Measurements from ENCODE around the gene EN1.

Gene EN1

DNA sequence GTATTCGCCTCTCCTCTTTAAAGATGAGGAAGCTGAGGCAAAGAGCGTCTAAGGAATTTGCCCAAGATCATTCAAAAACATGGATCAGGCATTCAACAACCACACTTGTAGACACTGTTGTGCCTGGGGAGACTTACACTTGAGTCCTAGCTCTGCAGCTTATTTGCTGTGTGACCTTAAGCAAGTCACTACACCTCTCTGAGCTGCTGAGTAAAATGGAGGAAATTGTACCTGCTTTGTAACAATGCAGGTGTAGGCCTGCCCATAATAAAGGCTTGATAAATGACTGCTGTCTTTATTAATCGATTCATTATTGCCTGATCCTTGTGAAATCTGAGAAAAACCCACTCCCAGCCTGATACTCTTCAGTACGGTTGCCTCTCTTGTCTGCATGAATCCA is 30.8 kb downstream of the EN1 start:
- no peak for DNase-seq

DNA sequence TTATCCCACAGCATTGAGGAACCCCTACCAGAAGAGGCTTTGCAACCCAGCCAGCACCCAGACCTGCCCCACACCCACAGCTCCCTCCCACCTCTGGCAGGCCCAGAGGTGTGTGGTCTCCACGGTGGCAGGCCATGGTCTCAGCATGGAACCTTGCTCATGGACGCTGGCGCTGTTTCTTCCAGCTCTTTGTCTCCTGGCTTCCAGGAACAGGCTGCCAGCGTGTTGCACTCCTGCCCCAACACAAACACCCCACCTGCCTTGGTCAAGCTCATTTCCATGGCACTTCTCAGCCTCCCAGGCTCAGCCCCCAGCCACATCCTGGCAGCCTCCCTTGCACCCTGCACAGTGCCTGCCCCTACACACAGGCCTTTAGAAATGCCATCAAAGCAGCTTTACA is 31.7 kb downstream of the EN1 start:
- no peak for DNase-seq

DNA sequence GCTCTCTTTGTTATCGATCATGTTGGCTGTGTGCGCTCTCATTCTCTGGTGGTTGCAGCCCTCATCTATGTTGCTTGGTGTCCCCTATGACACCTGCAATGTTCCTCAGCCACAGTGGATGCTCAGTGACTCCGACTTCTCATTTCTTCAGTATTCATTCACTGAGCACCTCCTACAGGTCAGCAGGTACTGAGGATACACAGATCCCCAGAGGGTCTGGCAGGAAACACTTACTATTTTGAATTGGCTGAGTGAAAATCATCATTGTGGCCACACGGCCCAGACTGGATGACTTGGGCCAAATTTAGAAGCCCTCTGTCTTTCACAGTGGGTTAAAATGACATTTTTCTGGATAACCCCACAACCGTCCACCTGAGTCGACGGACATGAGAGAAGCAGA is 32.1 kb downstream of the EN1 start:
- DNase-seq = no peak

DNA sequence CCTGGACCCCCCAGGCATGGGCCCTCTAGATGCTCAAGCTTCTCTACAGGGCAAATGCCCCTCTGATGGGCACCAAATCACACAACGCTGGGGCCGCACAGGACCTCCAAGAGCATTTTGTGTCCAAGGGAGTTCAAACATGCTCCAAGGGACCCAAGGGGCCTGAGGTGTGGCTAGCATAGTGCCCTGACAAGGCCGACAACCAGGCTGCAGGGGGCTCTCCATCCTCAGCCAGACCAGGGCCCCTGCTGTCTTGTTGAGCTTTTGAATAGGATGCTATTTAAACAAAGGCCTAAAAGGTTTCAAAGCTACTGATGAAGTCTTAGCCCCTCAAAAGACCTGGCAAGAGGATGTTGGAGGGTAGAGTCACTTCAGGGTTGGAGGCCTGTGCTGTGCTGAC is 33.1 kb downstream of the EN1 start:
- DNase-seq = no peak

DNA sequence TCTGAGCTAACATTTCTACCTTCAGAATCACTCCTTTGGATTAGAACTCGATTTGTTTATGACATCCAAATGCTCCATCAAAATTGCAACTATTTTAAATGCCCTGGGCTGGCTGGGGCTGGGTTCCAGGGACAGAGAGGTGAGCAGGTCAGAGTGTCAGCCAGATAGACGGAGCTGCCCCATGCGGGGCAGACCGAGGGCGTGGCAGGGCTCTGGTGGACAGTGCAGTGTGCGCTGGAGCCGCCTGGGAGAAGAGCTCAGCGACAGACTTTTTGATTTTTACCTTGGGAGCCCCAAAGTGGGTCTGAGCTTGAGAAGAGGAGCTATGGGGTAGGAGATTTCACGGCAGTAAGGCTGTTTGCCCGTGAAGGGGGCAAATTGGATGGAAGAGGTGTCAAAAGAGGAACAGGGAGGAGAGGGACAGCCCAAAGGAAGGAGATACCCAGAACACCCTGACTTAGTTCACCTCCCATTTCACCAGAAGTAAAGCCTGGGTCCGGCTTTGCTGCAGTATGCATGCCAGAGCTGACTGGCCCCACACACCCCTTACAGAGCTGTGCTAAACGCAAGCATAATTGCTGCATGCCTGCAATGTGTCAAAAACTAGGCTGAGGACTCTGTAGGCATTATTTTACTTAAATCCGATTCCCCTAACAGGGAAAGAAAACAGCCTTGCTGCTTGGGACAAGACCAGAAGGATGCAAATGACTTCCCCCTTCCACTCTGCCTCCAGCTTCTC is 33.7 kb downstream of the EN1 start:
- DNase-seq = no peak

DNA sequence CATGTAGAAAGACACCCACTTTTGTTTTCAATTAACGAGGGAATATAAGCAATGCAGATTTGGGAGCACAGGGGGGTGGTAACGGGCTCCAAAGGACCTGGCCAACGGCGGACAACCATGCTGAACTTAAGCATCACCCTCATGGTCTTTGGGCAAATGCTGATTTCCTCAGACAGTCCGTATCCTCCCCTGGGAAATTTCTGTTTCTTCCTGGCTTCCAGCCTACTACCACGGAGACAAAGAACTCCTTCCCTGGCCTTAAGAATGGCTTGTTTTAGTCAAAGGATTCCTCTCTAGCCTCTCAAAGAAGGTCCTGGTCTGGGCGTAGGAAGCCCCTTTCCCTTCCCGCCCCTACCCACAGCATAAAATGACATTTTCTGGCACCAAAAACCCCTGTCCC is 34.3 kb downstream of the EN1 start:
- no peak for DNase-seq

DNA sequence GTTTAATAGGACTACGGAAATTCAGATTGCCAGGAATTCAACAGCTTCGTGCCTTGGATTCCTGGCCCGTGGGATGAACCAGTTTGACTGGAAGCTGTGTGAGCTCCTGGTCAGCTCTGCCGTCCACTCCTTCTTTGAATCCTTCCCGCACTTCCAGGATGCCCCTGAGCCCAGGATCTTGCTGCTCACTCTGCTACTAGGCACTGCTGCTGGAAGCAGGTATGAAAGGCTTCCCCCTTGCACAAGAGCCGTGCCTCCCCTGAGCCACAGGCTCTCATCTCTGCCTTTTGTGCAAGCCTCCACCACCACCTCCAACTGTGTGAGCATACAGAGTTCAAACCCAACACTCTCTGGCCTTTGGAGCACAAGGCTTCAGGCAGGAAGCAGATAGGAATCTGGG is 34.9 kb downstream of the EN1 start:
- no peak for DNase-seq

DNA sequence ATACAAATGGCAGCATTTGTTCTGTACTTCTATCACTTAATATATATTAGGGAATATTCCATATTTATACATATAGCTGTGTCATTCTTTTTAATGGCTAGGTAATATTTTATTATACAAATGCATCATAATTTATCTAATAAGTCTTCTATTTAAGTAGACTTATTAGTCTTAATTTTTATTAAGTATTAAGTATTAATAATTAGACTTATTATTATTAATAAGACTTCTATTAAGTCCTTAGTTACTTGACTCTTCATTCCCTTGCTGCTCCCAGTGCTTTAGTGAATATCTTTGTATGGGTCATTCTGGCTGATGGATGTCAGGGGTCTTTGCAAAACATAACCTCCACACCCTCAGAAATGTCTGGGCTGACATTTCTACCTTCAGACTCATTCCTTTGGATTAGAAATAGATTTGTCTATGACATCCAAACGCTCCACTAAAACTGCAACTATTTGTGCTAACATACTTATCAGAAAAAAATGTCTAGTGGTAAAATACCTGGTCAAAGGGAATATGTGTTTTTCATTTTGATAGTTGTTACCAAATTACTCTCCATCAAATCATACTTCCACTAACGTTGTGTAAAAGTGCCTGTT is 35.8 kb downstream of the EN1 start:
- DNase-seq = no peak

DNA sequence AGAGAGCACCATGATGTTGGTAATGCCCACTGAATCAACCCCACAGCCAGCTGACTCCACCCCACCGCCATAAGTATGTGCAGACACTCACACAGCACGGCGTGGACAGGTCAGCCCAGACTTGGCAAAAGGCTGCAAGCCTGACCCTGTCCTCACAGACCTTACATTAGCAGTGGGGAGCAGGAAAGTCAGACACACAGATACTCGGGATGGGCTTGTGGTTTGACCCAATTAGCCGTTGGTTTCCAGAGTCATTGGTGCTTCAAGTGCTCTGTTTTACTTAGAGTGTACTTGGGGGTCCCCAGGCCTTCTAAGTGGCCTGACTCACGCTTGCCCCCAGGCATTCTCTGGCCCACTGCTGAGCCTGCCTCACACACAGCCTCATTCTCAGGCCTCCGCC is 36.7 kb downstream of the EN1 start:
- DNase-seq = no peak

DNA sequence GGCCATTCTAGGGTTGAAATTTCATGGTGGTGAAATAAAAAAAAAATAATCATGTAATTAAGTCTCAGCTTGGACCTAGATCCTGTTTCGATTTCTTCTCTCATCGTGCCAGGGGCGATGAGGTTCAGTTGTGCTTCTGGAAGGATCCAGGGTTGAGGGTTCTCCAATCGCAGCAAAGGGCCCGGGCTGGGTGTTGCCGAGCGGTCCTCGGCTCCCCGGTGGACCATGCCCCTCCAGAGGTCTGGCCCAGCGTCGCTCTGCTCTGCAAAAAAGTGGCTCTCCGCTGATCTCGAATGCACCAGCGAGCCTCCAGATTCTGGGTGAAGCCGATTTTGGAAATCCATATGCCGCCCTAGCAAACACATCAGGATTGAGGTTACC is 39.0 kb downstream of the EN1 start:
- no peak for DNase-seq

DNA sequence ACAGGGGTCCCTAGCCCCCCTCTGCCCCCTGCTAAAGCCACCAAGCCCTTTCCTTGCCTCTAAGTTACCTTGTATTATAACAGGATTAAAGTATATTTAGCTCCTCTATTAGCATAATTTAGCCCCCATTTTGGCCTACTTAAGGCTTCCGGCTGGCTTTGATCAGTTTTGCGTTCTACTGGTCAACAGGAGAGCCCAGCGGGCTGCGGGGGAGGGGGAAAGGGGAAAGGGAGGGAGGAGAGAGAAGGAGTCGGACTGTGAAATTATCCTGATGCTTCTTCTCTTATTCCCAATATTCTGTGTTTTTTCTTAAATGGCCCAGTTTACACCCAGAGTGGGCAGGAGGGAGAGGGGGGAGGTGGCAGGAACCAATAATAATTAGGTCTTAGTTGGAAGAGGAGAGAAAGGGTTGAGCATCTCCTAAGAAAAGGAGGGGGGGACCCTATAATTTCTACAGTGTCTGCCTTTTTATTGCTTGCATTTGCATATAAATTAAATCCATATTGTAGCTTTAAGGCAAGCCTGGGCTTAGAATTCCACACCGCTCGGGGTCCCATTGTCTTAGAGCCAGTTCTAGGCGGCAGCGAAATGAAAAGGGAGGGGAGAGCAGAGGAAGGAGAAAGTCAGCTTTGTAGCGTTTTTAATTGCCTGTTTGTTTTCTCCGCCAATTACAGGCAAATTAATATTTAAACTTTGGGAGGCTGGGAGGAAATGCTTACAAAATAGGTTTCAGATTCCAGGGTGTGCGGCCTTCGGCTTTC is 39.6 kb downstream of the EN1 start:
- no peak for DNase-seq

DNA sequence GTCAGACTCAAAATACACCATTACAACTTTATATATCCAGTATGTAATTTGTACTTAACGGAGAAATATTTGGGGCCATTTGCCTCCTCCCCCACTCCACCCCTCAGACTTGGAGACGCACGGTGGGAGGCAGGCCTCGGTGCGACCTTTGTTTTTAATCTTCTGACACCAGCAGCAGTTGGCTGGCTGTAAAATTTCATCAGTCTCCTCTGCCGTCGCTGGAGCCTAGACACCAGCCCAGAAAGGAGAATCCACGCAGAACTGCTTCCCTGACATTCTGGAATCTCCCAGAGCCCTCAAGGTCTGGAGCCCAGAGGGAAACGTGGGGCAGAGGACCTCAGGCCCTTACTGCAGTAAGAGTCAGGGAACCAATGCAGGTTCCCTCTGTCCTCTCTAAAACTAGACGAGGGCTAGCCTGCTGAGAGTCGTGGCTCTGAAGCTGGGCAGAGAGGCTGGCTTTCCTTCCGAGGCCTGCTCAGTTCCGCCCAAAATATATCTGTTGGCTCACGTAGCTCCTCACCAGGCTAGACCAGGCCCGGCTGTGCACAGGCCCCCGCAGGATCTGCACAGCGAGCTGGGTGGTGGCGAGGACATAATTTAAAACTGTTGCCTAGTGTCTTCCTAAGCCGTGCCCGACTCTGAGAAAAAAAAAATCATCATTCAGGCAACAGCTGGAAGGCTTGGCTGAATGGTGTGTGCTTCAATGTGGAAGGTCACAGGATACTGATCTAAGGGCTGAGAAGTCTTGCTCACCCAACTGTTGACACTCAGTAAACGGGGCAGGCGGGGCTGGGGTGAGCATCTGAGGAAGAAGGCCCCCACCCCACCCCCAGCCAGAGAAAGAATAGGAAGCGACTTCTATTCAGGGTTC is 40.4 kb downstream of the EN1 start:
- DNase-seq = no peak

DNA sequence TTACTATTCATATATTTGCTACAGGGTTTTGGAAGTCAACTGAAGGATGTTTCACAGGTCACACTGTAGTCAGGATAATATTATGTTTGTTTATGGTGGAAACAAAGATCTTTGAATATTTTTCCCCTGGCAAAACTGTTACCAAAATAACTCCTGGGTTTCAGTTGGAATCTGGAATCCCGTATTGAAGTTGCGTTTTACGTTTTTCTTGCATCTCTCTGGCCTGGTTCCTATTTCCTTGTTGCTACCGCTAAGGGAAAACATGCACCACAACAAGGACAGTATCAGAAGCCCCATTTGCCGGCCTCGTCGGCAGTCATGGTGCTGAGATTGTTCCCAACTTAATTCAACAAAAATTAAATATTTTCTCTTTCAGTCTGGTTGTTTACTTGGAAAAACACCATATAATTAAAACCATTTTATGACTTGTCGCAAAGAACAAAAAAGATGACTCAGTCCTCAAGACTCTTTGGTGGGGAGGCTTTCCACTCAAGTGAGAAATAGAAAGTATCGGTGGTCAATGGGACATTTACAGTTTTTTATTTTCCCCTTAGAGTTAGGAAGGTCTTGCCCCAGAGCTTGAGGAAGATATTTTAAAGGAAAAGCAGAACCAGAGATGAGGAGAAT is 42.3 kb downstream of the EN1 start:
- DNase-seq = no peak

DNA sequence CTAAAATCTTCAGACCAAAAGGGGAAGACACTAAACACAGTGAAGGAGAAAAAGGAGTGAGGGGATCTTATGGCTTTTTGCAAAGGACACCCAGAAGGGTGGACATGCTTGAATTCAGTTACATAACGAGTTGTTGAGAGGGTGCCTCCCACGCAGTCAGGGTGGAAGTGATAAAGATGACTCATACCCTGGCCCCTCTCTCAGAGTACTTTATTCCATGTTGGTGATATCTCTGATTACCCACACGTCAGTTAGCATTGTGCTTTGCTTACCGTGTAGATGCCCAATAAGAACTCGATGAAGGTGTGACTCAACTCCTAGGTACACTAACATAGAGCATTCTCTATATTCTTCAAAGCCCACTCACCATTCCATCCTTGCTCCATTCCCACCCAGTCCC is 44.4 kb downstream of the EN1 start:
- no peak for DNase-seq

DNA sequence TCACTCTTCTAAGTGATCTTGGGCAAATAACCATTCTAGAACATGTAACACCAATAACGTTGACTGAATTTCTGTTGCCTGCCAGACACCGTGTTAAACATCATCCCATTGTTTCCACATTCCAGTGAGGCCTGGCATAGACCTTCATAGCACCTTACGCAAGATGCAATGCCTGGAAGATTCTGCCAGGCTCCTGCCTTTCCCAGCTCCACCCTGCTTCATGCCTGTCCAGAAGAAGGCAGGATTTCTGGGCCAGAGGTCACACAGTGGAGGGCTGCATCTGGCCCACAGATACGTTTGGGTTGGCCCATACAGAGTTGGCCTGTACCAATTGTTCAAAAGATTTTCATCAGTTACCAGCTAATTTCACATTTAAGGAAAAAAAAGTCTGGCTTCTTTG is 46.3 kb downstream of the EN1 start:
- DNase-seq = no peak

DNA sequence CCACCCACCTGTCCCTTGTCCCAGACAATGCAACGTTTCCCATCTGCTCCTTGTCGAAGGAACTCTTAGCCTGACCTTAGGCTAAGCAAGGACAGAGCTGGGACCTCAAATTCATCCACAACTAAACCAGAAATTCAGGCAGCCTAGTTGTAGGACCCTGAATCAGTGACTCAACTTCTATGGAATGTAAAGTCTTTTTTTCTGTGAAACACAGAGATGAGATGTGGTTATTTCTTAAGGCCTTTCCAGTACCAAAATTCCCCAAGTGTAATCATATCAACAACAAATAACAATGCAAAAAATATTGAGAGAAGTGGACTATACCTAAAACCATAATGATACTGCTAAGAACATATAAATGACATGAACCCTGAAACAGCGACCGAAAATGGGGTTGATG is 46.7 kb downstream of the EN1 start:
- DNase-seq = no peak

DNA sequence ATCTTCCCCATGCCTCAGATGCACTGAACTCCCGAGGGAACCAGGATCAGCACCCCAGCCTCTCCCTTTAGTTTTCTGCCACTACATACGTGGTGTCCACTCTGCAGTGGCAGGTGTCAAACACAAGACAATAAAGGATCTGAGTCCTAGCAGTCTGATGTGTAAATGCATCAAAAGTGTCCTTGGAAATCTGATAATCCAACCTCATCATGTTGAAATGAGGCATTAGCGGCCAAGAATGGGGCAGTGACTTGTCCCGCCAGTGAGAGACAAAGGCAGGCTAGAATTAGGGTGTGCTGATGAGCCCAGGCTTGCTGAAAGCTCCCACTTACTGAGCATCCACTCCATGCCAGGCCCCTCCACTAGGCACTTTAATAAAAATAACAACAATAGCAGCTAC is 52.9 kb downstream of the EN1 start:
- DNase-seq = no peak

All from CD4-positive, alpha-beta T cell treated with Interleukin-12 subunit alpha and Interleukin-12 subunit beta, for 1 hour (primary cell).